ENCODE results near the gene ANGPTL2. TPM values are rescaled to one million over a fixed set of nuclear protein-coding genes. Genes with fewer than 3 reads are reported as not detected.

ANGPTL2 gene
- total RNA-seq, 3 donors from 2014 or later: 4.1 to 50.9 (median 11.6) TPM

DNA sequence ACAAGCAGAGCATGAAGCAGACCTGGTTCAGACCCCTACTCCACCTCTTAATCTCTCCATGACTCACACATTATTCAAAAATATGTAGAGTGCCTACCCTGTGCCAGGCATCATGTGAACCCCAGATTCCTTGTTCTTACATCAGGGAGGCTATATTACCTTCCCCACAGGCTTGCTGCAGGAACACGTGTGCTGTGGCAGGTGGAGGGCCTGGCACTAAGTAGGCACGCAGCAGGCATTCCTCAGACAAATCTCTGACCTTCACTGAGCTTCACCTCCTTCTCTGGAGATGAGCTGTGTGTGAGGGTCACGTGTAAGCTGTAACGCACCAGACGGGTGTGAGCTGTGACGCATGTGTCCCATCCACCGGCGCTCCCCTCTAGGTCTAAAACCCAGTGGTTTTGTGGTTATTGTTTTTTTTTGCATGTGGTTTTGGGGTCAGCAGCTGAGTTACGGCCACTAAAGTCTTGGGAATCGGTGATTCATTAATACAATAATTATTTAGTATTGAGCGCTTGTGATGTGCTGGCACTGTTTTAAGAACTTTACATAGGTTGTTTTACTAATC lies 30.3 kb downstream of the ANGPTL2 start:
- no peak for ATAC-seq
- TF ChIP-seq, protein P1, sequence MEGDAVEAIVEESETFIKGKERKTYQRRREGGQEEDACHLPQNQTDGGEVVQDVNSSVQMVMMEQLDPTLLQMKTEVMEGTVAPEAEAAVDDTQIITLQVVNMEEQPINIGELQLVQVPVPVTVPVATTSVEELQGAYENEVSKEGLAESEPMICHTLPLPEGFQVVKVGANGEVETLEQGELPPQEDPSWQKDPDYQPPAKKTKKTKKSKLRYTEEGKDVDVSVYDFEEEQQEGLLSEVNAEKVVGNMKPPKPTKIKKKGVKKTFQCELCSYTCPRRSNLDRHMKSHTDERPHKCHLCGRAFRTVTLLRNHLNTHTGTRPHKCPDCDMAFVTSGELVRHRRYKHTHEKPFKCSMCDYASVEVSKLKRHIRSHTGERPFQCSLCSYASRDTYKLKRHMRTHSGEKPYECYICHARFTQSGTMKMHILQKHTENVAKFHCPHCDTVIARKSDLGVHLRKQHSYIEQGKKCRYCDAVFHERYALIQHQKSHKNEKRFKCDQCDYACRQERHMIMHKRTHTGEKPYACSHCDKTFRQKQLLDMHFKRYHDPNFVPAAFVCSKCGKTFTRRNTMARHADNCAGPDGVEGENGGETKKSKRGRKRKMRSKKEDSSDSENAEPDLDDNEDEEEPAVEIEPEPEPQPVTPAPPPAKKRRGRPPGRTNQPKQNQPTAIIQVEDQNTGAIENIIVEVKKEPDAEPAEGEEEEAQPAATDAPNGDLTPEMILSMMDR (IDR thresholded peaks at IDR 0.05): no peak
- Histone ChIP-seq H3K4me3 (no peak overlapping the region), H3K4me1 (ENCODE audit: low read depth) (no peaks in the 10 kb centered on the region), H3K9me3 (no peaks in the 10 kb centered on the region), H3K36me3 (ENCODE audit: low read depth) (no peaks in the 10 kb centered on the region)
- intact Hi-C loops (cut with DNase I, micrococcal nuclease): no loop called here
- no peak for DNase-seq

DNA sequence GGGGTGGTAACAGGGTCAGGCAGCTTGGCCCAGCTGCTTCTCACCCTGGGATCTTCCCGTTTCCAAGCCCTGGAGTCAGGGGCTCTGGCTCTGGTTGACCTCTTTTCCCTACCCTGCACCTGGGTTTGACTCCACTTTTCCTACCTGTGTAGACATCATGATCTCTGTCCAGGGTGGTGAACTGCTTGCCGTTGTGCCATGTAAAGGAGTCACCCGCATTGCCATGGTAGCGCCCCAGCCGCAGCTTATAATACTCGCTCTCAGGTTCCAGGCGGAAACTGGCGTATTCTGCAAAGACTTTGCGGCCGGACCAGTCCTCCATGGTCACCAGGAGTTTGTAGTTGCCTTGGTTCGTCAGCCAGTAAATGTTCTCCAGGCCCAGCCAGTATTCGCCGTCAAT lies 30.9 kb downstream of the ANGPTL2 start:
- Histone ChIP-seq H3K4me1 (ENCODE audit: low read depth) (no peaks in the 10 kb centered on the region), H3K4me3 (no peak overlapping the region), H3K9me3 (no peaks in the 10 kb centered on the region), H3K36me3 (ENCODE audit: low read depth) (no peaks in the 10 kb centered on the region)
- TF ChIP-seq, protein P1 (IDR thresholded peaks at IDR 0.05): no peak
- DNase-seq: no peak
- intact Hi-C loops (cut with DNase I, micrococcal nuclease): no loop called here
- ATAC-seq: no peak

DNA sequence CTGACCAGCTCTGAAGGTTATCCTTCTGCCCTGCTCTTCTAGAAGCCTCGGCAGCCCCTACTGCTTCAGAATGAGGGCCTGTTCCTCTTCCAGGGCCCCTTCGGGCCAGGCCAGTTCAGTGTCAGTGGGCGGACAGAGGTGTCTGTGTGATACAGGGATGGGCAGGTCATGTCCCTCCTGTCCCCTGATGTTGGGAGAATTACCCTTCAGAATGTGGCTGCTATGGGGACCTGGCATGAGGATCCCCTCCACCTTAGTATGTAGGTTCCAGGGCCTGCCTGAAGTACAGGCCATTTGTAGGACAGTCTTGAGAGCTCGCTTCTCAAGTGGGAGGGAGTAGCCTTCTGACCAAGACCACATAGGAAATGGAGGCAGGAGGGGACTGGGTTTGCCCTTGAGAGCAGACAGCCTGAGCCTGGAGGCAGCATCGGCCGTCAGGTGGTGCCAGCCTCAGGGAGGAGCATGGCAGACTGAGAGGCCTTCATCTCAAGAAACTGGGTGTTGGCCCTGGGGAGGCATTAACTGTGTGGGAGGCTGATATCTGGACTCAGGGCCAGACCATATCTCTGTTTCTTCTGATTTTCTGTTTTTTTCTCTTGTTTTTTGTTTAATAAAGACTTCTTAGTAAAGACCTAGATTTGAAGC lies 32.0 kb downstream of the ANGPTL2 start:
- H3K4me3 ChIP-seq: no peak overlapping the region
- no peaks in the 10 kb centered on the region for H3K36me3 ChIP-seq (ENCODE audit: low read depth)
- no peaks in the 10 kb centered on the region for H3K9me3 ChIP-seq
- no peaks in the 10 kb centered on the region for H3K4me1 ChIP-seq (ENCODE audit: low read depth)
- no peak for DNase-seq
- intact Hi-C loops (cut with DNase I, micrococcal nuclease): no loop called here
- no peak for ATAC-seq
- TF ChIP-seq, protein P1 (IDR thresholded peaks at IDR 0.05): no peak

GRCh38 chr9:127089631-127090081 lies 32.8 kb downstream of the ANGPTL2 start:
- ATAC-seq: no peak
- Histone ChIP-seq H3K9me3 (no peaks in the 10 kb centered on the region), H3K4me3 (no peak overlapping the region), H3K4me1 (ENCODE audit: low read depth) (no peaks in the 10 kb centered on the region), H3K36me3 (ENCODE audit: low read depth) (no peaks in the 10 kb centered on the region)
- TF ChIP-seq, protein P1 (IDR thresholded peaks at IDR 0.05): no peak
- DNase-seq: no peak
- intact Hi-C loops (cut with DNase I, micrococcal nuclease): no loop called here

GRCh38 chr9:127088724-127089615 lies 33.5 kb downstream of the ANGPTL2 start:
- no peaks in the 10 kb centered on the region for H3K36me3 ChIP-seq (ENCODE audit: low read depth)
- H3K9me3 ChIP-seq: no peaks in the 10 kb centered on the region
- no peak overlapping the region for H3K4me3 ChIP-seq
- H3K4me1 ChIP-seq (ENCODE audit: low read depth): no peaks in the 10 kb centered on the region
- DNase-seq (no peak), ATAC-seq (no peak)
- TF ChIP-seq, protein P1 (IDR thresholded peaks at IDR 0.05): no peak
- intact Hi-C loops (cut with DNase I, micrococcal nuclease): no loop called here

All from mucosa of descending colon (tissue), 3 donors.